Daoy (cell line): ENCODE results near the gene TSHZ1. TPM values are rescaled to one million over a fixed set of nuclear protein-coding genes. Genes with fewer than 3 reads are reported as not detected.

ENCODE experiments used
- DNase-seq: peaks from one replicate; pipeline ENCODE4 v3.0.0-alpha.2; 2015; ENCODE audit warnings: low read depth
- total RNA-seq: library from RNA; depleted of rRNA; stranded (reverse); fragments of >200 nt; shearing (Covaris generic); gene quantifications from 2 replicates; pipeline ENCODE4 v1.2.3, GENCODE V29; 2014

TSHZ1 gene
- total RNA-seq, 1 experiment from 2014 or later = 6.4 TPM

- no peak for DNase-seq
Observed at GRCh38 chr18:75305984-75306383, 95.4 kb downstream of the TSHZ1 start.

- no peak for DNase-seq
Observed at GRCh38 chr18:75307530-75307929, 96.9 kb downstream of the TSHZ1 start.

- DNase-seq = peak; percentile 20
Observed at GRCh38 chr18:75309564-75309963, 99.0 kb downstream of the TSHZ1 start.

GRCh38 chr18:75314117-75314516 is 103.5 kb downstream of the TSHZ1 start:
- peak; percentile 19 for DNase-seq

- no peak for DNase-seq
Observed at GRCh38 chr18:75314606-75315005, 104.0 kb downstream of the TSHZ1 start.

GRCh38 chr18:75316223-75316622 is 105.6 kb downstream of the TSHZ1 start:
- no peak for DNase-seq

- DNase-seq = no peak
Observed at GRCh38 chr18:75316826-75317225, 106.2 kb downstream of the TSHZ1 start.

- no peak for DNase-seq
Observed at GRCh38 chr18:75317300-75317699, 106.7 kb downstream of the TSHZ1 start.

GRCh38 chr18:75317703-75318102 is 107.1 kb downstream of the TSHZ1 start:
- DNase-seq = no peak

- DNase-seq = no peak
Observed at GRCh38 chr18:75319905-75320304, 109.3 kb downstream of the TSHZ1 start.

- no peak for DNase-seq
Observed at GRCh38 chr18:75320506-75320905, 109.9 kb downstream of the TSHZ1 start.

- DNase-seq = no peak
Observed at GRCh38 chr18:75321431-75321830, 110.8 kb downstream of the TSHZ1 start.

- no peak for DNase-seq
Observed at GRCh38 chr18:75322206-75322605, 111.6 kb downstream of the TSHZ1 start.

- DNase-seq = no peak
Observed at GRCh38 chr18:75323821-75324585, 113.4 kb downstream of the TSHZ1 start.

GRCh38 chr18:75324686-75325257 is 114.2 kb downstream of the TSHZ1 start:
- DNase-seq = no peak

- peak; percentile 35 for DNase-seq
Observed at GRCh38 chr18:75329753-75330152, 119.2 kb downstream of the TSHZ1 start.

- no peak for DNase-seq
Observed at GRCh38 chr18:75330308-75330707, 119.7 kb downstream of the TSHZ1 start.

- DNase-seq = no peak
Observed at GRCh38 chr18:75334869-75335268, 124.3 kb downstream of the TSHZ1 start.

- no peak for DNase-seq
Observed at GRCh38 chr18:75335511-75335910, 124.9 kb downstream of the TSHZ1 start.

GRCh38 chr18:75336767-75337166 is 126.2 kb downstream of the TSHZ1 start:
- DNase-seq = no peak

GRCh38 chr18:75337348-75337747 is 126.8 kb downstream of the TSHZ1 start:
- DNase-seq = no peak

- no peak for DNase-seq
Observed at GRCh38 chr18:75338631-75339030, 128.0 kb downstream of the TSHZ1 start.
